RWPE2 (cell line): ENCODE data around the gene ITGB7.

Experiments used
- ATAC-seq: fragments of 200-7000 bp; cut with Tn5 transposase; 3 replicates; pipeline ENCODE4 v1.9.1; 2021; ENCODE audit warnings: low read depth
- DNase-seq: peaks from one replicate; pipeline ENCODE4 v3.0.0-alpha.2; 2020; ENCODE audit warnings: low spot score
- H3K27ac ChIP-seq: fragments of 450-650 bp; 2 replicates; pipeline ENCODE4 v1.5.1; 2017; ENCODE audit warnings: mild to moderate bottlenecking; ENCODE audit not compliant: poor library complexity, severe bottlenecking
- H3K27me3 ChIP-seq: fragments of 250-450 bp; sonication (Bioruptor Pico); 2 replicates; pipeline ENCODE4 v1.5.1; 2021; ENCODE audit warnings: mild to moderate bottlenecking, moderate library complexity; ENCODE audit not compliant: insufficient read depth, poor library complexity, severe bottlenecking
- H3K36me3 ChIP-seq: fragments of 250-450 bp; sonication (Bioruptor Pico); 2 replicates; pipeline ENCODE4 v1.5.1; 2020; ENCODE audit warnings: low read depth, mild to moderate bottlenecking, moderate library complexity
- H3K4me1 ChIP-seq: fragments of 250-450 bp; sonication (Bioruptor Pico); 2 replicates; pipeline ENCODE4 v1.5.1; 2021; ENCODE audit warnings: mild to moderate bottlenecking, moderate library complexity; ENCODE audit not compliant: insufficient read depth, poor library complexity, severe bottlenecking
- H3K4me3 ChIP-seq: fragments of 250-450 bp; sonication (Bioruptor Pico); 2 replicates; pipeline ENCODE4 v1.5.1; 2021; ENCODE audit warnings: mild to moderate bottlenecking, moderate library complexity; ENCODE audit not compliant: severe bottlenecking
- H3K9me3 ChIP-seq: fragments of 250-450 bp; sonication (Bioruptor Pico); 2 replicates; pipeline ENCODE4 v1.5.1; 2021; ENCODE audit warnings: mild to moderate bottlenecking, moderate library complexity; ENCODE audit not compliant: severe bottlenecking
- TF ChIP-seq, protein P1 (sequence below): fragments of 450-650 bp; IDR thresholded peaks from one replicate; pipeline ENCODE4 v1.5.1; 2017; ENCODE audit warnings: mild to moderate bottlenecking, moderate library complexity; ENCODE audit not compliant: poor library complexity, severe bottlenecking

Gene ITGB7

DNA sequence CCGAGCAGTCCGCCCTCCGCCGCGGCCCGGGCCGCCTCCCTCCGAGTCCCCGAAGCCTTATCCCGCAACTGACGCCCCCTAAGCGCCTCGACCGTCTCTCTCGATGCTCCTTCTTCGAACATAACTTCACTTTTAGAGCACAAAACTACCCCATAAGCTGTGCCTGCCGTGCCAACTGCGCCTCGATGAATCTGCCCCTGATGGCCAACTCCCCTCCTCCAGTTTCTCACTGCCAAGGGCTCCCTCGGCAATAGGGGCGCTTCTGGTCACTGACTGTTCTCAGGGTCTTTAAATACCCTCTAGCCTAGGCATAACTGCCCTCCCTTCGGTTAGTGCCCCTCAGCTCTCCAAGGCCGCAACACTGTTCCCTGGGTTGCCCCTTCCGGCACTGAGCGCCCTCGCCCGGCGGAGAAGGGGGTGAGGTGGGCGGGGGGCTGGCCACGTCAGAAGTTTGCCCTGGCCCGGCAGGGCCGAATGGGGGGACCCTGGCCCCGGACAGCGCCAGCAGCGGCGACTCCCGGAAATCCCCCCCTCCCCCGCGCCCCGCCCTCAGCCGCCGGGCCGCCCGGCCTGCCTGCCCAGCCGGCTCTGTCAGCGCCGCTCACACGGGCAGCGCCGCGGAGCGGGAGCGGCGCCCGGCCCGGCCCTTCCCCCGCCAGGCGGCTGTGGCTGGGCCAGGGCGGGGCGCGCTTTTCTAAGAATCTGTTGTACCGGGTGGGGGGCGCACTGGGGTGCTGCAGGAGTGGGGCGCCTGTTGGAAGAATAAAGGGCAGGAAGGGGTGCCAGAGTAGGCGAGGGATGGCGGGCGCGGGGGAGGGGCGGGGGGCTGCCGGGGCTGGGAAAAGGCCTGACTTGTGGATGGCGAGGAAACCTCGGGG, 14.4 kb upstream of the ITGB7 start:
- DNase-seq (peak; percentile 58), ATAC-seq (peak; percentile 18)
- H3K27me3 ChIP-seq: no peaks in the 10 kb centered on the region
- peak overlapping the region; percentile 96 for H3K27ac ChIP-seq
- TF ChIP-seq, protein P1, sequence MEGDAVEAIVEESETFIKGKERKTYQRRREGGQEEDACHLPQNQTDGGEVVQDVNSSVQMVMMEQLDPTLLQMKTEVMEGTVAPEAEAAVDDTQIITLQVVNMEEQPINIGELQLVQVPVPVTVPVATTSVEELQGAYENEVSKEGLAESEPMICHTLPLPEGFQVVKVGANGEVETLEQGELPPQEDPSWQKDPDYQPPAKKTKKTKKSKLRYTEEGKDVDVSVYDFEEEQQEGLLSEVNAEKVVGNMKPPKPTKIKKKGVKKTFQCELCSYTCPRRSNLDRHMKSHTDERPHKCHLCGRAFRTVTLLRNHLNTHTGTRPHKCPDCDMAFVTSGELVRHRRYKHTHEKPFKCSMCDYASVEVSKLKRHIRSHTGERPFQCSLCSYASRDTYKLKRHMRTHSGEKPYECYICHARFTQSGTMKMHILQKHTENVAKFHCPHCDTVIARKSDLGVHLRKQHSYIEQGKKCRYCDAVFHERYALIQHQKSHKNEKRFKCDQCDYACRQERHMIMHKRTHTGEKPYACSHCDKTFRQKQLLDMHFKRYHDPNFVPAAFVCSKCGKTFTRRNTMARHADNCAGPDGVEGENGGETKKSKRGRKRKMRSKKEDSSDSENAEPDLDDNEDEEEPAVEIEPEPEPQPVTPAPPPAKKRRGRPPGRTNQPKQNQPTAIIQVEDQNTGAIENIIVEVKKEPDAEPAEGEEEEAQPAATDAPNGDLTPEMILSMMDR: peak; percentile 54
- H3K4me1 ChIP-seq: peaks cover 61% of the 10 kb centered on the region
- no peaks in the 10 kb centered on the region for H3K9me3 ChIP-seq
- peaks cover 5% of the 10 kb centered on the region; the same call in 1 of the 2 replicates for H3K36me3 ChIP-seq
- H3K4me3 ChIP-seq: peak overlapping the region; percentile 54

DNA sequence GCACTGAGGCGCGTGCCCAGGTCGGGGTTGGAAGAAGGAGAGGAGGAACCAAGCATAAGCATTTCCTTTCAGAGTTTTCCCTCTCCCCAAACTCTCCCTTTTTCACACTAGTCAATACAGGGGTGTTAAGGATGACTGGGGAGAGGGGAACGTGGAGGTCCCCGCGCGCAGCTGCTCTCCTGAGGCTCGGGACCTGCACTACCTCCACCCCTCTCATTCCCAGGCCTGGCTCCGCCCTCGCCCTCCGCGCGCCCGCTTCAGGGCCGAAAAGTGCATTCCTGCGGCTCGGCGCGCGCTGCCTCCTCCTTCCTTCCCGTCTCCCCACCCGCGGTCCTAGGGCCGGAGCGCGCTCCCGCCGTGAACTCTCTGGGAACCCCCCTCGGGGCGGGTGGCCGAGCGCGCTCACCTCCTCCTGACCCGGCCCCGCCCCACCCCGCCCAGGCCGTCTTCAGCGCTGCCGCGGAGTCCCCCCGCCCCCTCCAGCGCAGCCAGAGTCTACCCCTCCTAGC, 13.7 kb upstream of the ITGB7 start:
- TF ChIP-seq, protein P1: no peak
- Histone ChIP-seq H3K36me3 (peaks cover 5% of the 10 kb centered on the region; the same call in 1 of the 2 replicates), H3K4me1 (peaks cover 59% of the 10 kb centered on the region), H3K9me3 (no peaks in the 10 kb centered on the region), H3K27me3 (no peaks in the 10 kb centered on the region), H3K4me3 (peak overlapping the region; percentile 54), H3K27ac (peak overlapping the region; percentile 96)
- DNase-seq: peak; percentile 95
- ATAC-seq: peak; percentile 65

DNA sequence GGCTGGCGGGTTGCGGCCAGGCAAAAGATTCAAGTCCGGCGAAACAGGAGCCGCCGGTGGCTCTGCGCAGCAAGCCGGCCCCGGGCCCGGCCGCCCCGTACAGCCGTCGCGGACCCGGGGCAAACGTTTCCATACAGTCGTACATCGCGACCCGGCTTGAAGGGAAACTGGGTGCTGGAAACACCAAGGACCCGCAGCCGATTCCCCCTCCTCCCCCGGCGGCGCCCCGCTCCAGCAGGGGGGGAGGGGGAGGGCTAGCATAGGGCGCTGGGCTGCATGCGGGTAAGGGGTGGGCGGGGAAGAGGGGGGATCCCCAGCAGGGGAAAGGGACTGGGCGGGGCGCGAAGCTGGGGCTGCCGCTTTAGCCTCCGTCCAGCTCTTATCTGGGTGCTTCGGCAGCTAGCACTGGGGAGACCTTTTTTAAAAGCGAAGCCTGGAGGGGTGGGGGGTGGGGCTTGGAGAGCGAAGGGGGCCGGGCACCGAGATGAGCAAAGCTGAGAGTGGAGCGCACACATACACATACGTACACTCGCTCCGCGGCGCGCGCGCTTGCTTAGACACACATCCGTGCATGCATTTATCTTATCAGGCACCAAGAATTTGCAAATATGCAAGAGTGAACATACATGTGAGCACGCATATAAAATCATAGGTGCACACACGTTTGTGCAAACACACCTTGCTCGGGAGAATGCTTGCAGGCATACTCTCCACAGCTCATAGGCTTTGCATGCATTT, 13.1 kb upstream of the ITGB7 start:
- ATAC-seq: peak; percentile 38
- H3K4me3 ChIP-seq: peak overlapping the region; percentile 54
- H3K27me3 ChIP-seq: no peaks in the 10 kb centered on the region
- no peaks in the 10 kb centered on the region for H3K9me3 ChIP-seq
- H3K4me1 ChIP-seq: peaks cover 52% of the 10 kb centered on the region
- TF ChIP-seq, protein P1: no peak
- no peak for DNase-seq
- H3K27ac ChIP-seq: peak overlapping the region; percentile 96
- peaks cover 5% of the 10 kb centered on the region; the same call in 1 of the 2 replicates for H3K36me3 ChIP-seq

DNA sequence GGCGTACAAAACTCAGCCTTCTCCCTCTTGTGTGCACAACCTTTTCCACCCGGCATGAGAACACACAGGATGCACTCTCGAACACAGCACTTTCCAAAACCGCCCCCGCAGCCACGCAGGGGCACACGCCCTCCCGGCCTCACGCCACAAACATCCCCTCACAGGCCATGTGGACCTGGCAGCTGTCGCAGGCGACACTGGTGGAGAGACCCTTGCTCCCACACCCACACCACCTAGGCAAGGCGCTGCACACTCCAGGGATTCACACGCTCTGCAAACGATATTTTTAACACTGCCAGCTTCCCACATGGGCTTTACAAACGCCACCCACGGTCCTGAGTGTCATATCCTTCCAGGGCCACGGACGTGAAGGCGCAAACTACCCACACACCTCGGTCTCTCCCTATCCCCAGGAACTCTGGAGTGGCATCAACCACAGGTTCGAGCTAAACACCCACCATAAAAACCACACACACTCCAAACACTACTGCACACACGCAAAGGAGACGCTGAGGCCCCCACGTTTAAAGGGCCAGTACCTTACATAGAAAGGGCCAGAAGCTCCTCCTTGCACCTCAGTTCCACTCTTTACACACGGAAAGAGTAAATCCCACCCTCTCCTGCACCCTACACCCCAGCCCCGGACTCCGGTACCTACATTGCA, 12.4 kb upstream of the ITGB7 start:
- ATAC-seq (no peak), DNase-seq (no peak)
- H3K27ac ChIP-seq: peak overlapping the region; percentile 96
- H3K4me1 ChIP-seq: peaks cover 45% of the 10 kb centered on the region
- H3K9me3 ChIP-seq: no peaks in the 10 kb centered on the region
- peak overlapping the region; percentile 54 for H3K4me3 ChIP-seq
- TF ChIP-seq, protein P1: no peak
- no peaks in the 10 kb centered on the region for H3K27me3 ChIP-seq
- H3K36me3 ChIP-seq: peaks cover 7% of the 10 kb centered on the region
